NAMALWA (cell line): ENCODE measurements around the gene RPE.

Experiments used
- DNase-seq: peaks from one replicate; pipeline ENCODE4 v3.0.0-alpha.2; 2015; ENCODE audit warnings: low spot score

The RPE gene

DNA sequence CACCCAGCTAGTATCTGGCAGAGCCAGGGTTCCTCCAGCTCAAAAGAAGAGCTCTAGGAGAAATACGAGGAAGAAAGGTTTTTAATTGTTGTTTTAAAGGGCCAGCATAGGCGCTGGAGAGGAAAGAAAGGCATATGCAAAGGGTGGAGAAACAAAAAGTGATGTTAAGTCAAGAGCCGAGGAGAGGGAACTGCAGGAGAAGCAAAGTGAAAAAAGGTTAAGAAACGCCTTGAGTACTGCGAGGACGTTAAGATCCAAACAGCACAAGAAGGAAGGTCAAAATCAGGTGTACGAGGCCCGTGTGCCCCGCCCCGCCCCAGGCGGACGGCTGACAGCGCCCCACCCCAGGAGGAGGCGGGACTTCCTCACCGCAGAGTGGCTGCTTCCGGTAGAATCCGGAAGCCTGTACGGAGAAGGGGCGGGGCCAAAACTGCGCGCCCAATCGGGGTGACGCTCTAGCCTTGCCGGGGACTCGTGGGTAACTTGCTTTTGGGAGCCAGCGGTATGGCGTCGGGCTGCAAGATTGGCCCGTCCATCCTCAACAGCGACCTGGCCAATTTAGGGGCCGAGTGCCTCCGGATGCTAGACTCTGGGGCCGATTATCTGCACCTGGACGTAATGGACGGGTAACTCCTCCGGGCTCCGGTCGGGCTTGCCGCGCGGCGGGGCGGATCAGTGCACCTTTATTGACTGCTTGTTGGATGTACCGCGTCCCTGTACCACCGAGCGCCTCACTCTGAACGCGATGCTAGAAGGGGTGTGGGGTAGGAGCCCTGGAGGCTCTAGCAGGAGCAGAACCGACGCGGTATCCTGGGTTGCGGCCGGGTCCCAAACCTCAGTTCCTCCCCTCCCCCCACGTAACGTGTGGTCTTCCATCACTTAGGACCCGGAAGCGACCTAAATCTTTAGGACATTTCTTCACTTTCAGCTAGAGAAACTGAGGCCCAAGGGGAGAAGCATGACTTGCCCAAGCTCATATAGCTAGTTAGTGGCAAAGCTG, at the start of gene RPE:
Gene RPE, plus strand, starts transcription at position 481 of the 1,000 bp plus-strand sequence. Its CDS starts 24 bp downstream, at position 505.
- DNase-seq = peak; percentile 97

DNA sequence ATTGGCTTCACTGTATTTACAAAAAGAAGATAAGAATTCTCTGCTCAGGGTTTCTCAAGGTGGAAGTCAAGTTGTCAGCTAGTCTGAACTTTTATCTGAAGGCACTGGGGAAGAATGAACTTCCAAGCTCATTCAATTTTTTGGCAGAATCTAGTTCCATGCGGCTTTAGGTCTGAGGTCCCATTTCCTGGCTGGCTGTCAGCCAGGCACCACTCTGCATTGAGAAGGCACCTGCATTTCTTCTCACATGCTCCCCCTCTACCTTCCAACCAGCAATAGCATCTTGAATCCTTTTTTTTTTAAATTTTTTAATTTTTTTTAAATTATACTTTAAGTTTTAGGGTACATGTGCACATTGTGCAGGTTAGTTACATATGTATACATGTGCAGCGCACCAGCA, 46.2 kb upstream of the RPE start:
- DNase-seq = no peak

DNA sequence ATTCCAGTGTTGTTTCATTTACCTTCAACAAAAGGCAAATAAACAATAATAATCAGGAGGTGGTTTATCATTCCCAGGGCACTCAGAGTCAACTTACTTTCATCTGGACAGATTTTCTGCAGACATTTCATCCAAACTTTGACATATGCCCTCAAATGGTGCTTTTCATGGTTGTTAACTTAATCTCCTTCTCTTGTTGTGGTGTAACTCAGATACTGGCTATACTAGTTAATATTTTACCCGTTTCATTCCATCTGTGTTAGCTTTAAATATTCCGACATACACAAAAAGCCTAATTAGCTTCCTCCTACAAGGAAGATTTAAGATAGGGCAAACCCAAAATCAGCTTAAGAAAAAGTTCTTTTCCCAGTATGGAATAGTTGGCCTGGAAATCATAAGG, 44.4 kb upstream of the RPE start:
- DNase-seq = no peak

DNA sequence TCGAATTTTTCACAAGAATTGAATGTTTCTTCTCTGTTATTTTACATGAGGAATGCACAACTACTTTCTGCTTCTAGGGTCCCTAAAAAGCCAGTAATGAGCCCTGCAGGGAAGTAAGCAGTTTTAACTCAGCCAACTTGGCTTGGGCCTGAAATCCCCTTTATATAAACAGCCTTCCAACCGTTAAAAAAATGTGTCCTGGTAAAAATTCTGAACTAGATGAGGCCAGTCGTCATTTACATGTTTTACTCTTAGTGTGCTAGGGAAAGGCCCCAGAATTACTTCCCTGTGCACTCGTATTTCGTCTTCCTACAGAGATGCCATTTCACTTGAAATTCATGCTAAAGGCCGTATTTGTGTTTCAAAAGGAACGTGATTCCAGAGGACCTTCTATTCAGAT, 42.4 kb upstream of the RPE start:
- no peak for DNase-seq

DNA sequence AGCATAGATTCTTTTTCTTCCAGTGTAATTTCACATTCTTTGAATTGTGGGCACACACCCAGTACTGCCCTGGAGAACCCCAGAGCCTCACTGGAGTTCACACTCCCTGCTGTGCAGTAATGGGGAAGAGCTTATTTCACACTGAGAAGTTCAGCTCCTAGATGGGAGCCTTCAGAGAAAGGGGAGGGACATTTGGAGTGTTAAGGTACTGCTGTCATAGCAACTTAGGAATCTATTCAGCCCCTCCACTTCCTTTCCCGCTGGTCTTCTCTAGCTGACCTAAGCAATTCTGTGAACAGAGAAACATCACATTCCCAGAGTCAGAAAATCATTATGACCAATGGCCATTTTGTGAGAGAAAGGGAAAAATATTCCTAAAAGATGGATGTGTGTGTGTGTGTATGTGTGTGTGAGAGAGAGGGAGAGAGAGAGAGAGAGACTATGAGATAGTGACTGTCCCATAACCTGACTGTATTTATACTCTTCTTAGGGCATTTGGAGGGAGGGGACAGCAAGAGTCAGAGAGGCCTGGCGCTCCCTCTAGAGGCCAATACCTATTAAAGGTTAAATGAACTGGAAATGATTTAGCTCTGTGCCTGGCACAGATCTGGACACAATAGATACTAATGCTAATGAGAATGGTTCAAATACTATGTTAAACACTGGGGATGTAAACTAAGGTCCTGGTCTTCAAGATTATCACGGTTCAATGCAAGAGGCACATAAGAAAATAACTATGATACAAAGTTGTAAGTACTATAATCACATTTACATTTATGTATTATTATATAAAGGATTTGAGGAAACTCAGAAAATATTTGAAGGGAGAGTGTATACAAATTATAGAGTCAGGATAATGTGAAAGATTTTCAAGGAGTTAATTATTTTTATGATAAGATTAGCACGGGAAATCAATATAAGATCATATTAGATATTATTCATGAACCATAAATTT, 41.5 kb upstream of the RPE start:
- DNase-seq = peak; percentile 79

DNA sequence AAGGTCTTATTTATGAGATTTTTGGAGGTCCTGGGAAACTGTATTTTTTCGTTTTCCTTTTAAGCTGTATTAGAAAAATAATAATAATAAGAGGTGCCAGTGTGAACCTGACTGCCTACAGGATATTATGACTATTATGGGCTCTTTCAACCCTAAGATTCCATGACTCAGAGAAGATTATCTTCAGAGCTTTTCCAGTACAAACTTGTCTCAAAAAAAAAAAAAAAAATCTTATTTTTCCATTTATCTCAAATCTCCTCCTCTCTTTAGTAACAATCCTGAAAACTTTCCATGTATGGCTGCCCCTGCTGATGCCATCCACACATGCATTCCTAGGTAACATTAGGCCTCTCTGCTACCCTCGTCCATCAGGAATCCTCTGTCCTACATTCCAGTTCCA, 36.7 kb upstream of the RPE start:
- DNase-seq = no peak

DNA sequence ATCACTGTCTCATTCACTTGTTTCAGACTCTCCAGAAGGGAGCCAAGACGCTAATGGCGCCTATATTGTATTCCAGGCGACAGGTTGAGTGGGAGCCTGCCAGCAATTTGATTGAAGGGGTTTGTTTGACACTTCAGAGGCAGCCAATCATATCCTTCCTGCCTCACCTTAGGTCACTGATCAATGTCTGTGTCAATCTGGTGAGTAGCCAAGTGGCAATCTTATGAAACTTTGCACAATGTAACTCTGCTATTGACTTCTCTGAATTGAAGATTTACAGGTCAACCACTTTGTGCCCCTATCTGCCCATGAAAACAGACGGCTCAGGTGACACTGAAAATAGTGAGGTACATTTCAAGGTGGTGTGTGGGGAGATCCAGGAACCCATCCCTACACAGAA, 32.7 kb upstream of the RPE start:
- no peak for DNase-seq

DNA sequence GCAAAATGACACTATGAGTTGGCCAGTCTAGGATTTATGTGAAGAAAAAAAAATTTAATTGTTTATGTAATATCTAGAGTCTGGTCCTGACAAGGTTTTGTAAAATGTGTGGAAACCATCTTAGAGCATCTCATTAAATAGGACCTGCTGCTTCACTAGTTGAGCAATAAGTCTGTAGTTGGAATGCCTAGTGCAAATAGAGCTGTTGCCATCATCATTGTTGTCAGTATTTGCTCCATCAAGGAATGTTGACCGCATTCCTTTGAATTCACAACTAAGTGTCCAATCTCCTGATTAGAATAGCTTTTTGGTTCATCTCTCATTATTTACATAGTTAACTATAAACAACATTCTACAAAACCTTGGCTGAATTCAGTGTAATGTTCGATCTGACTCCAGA, 32.2 kb upstream of the RPE start:
- no peak for DNase-seq

DNA sequence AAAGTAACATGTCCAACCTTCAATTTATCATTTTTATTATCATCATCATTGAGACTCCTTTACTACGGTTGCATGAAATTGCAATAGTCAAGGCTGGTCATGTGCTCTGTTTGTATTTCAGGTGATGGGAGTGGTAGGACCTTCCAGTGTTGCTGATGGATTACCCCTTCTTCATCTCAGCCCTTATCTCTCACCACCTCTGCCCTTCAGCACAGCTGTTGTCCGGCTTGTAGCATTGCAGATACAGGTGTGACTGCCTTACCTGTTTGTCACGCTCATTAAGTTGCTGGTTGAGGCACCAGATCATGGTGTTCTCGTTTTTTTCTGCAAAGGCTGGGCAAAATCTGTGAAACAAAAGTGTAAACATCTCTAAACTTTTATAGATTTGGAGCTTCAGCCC, 31.7 kb upstream of the RPE start:
- DNase-seq = no peak

DNA sequence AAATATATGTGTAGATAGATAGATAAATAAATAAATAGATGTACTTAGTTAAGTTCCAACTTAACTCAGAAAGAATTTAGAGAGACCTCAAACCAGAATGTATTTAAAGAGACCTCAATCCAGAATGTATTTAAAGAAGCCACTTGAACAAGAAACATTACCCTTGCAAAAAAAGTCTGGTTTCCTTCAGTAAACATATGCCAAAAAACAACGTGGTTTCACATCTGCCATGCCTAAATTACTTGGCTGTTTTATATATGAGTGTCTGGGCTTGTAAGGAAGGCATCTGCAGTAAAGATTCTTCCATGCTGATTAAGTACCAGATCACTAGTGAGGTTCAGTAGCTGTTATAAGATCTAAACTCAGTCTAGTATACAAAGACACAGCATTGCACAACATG, 29.1 kb upstream of the RPE start:
- DNase-seq = no peak

DNA sequence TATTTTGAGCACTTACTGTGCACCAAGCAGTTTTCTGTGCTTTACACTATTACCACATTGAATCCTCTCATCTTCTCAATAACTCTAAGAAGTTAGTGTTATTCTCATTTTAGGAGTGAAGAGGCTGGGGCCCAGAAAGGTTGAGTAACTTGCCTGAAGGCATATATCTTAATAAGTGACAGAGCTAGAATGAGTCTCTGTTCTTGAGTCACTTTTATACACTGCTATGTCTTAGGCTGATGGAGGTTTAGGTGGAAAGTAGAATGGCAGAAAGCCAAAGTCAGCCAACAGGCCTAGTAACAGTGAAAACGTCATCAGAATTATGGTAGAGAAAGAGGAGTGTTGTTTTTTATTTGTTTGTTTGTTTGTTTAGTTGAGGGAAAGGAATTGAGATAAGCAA, 27.9 kb upstream of the RPE start:
- no peak for DNase-seq

DNA sequence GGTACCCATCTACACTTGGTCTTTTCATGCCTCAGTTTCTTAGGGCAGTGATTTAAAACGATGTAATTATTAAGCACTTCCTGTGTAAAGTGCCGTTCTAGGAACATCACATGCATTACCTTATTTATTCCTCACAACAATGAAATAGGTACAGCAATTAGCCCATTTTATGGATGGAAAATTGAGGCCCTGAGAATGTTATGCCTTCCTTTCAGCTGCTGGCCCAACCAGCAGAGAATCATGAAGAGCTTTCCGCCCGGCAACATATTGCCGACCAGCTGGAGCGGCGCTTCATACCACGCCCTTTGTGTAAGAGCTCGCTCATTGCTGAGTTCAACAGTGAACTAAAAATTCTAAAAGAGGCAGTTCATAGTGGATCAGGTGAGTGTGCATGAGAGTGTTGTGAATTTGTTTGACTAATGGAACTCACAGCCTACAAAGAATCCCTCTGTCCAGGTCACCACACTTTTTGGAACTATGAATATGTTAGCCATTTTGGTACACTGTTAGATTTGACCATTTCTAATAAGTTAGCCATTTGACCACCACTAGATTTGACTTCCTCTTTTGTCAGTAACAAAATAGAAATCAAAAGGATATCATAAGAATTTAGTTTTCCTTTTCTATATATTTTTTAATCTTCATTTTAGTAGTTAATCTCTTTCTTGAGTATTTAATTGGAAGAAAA, 25.6 kb upstream of the RPE start:
- no peak for DNase-seq

DNA sequence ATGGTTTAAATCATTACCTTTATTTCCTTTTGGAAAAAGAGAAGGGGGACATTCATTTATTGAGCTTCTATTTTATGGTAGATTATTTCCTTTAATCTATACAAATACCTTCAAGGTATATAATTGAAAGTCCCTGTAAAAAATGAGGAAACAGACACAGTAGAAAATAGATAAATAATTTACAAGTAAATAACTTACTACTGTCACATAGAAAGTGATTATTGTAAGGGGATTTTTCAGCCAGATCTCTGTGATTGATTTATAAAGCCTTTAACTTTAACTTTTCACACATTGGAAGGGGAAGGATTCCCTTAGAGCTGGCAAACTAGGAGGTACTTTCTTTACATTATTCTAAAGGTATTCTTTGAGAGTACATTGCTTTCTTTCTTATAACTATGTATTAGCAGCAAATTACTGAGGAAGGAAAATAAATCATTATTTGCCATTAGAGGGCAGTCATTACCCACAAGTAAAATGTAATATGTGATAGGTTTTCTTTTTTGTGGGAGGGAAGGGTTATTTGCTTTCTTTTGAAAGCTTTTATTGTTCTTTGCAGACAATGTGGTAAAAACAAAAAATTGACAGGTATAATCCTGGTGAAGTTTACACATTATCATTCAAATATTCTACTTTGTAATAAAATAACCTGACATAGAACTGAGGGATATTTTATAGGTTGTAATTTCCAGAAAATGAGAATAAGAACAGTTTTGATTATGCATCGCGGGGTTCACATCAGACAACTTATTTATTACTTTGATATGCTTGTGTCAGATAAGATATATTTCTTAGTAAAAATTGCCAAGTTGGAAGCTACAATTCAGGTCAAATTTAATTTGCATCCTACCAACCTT, 24.8 kb upstream of the RPE start:
- peak; percentile 67 for DNase-seq

DNA sequence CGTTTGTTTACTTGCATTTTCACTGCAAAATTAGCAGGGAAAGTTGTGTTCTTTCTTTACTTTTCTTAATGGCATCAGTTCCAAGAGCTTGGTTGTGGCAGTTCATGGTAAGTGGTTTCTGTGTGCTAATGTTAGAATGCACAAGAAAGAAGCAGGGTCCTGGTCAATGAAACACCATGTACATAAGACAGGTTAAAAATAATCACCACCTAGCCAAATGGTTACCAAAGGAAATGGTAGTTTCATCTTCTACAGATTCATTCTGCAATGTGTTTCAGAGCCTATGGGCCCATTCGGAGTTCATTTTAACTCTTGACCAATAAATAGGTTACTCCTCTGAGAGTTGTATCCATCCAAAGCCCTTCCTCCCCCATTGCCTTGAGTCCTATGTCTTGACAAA, 18.1 kb upstream of the RPE start:
- DNase-seq = no peak

DNA sequence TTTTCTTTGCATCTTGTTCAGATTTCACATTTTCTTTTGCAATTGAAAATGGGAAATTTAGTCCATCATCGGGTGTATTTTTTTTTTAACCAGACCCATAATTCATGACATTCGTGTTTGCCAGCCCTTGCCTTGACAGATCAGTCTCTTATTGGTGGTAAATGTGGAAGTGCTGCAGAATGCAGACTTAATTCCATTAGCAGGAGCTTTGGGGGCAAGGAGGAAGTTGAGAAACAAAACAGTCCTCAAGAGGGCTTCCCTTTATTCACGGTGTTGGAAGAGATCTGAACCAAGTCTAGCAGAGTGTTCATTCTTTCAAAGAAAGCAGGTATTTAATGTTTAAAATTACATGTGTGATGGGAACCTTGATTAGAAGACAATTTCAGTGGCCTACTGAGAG, 16.6 kb upstream of the RPE start:
- no peak for DNase-seq

DNA sequence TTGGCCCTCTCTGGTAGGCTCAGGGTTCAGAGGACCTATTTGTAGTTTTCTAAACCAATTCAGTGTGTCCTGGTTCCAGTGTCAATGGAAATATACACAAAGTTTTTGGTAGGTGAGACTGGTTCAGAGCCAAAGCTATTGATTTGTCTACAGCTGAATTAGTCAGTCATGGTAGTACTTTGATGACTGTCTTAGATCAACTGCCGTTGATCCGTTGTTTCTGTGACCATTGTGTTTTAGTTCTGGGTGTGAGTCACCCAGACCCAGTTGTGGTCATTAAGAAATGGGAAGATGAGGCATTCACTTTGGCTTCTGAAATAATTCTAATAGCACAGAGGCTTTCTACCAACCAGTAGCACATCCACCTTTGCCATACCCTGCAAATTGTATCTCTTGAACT, 16.0 kb upstream of the RPE start:
- DNase-seq = no peak

DNA sequence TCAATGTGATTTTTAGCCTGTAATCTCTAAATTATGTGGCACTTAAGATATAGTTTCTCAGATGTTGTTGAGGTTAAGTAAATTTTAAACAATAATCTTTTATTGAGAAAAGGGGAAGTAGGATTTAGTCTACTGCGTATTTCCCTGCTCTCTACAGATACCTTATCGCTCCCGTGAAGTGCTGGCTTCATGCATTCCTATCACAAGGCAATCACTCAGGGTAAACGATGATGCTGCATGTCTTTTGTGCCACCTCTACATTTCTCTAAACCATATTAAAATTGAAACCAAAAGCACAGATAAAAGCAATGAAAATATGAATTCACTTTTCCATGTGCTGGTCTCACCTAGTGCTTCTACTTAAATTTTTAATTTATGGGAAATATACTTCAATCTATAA, 14.4 kb upstream of the RPE start:
- DNase-seq = no peak

DNA sequence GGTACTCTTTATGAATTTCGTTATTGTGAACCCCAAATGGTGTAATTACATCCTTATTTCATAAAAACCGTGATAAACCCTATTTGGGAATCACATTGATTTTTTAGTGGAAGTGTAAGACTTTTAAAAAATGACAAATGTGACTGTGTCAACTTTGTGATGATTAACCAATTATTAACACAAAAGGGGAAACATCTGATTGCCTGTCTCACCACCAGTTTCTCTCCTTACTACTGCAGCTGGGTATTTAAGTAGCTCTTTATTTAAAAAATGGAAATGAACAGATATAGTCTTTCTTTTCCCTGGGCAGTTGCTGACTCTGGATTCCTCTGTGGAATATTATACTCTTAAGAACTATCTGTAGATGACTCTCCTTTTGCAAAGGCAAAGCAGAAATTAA, 11.6 kb upstream of the RPE start:
- DNase-seq = no peak

DNA sequence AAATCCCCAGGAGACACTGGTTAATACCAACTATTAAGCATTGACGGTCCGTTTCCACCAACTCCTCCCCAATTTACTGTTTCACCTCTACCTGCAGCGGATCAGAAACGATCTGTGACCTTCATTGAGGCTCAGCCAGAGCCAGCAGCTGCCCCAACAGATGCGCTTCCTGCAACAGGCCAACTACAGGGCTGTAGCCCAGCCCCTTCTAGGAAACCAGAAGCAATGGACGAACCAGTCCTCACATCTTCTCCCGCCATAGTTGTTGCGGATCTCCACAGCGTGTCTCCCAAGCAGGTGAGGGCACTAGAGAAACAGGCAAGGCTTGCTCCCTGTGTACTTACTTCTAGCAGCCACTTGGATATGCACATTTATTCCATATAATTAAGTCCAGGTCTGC, 8.5 kb upstream of the RPE start:
- DNase-seq = no peak

DNA sequence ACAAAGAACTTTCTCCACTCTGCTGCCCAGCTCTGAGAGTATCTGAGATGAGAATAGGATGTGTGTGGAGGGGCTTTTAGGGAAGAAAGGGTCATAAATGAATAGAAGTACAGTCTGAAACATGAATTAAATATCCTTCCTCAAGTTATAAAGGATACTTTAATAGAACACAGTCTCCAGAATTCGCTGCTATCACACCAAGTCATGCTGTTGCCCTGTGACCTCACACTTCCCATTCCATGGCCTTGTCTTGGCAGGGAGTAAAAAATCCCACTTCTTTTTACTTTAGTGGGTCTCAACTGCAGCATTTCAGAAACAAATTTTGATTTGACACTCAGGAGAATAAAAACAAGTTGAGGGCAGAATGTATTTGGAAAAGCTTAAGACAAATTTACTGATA, 3.8 kb upstream of the RPE start:
- DNase-seq = no peak
